Keratinocyte (primary cell): ENCODE results near the gene DNAJC8. TPM values are rescaled to one million over a fixed set of nuclear protein-coding genes. Genes with fewer than 3 reads are reported as not detected.

ENCODE experiments used
- DNase-seq: peaks from one replicate; pipeline ENCODE4 v3.0.0-alpha.2; 2011; ENCODE audit warnings: low read depth, missing footprints, low spot score
- FAIRE-seq: peaks from 2 replicates; lab custom pipeline; 2011; peaks lifted over from hg19 to GRCh38; lab: Jason Lieb, UNC
- H2AFZ ChIP-seq: 2 replicates; pipeline ENCODE4 v1.6.0; 2012; ENCODE audit warnings: low read length, control low read depth, inconsistent platforms; ENCODE audit not compliant: control insufficient read depth
- H3K27ac ChIP-seq: 2 replicates; pipeline ENCODE4 v1.5.1; 2011; ENCODE audit warnings: low read length; ENCODE audit not compliant: control insufficient read depth, insufficient read depth
- H3K27me3 ChIP-seq: 3 replicates; pipeline ENCODE4 v1.6.0; 2011; ENCODE audit warnings: low read length; ENCODE audit not compliant: control insufficient read depth, insufficient read depth; ENCODE audit errors: extremely low read depth
- H3K36me3 ChIP-seq, 2 experiments: 2 replicates in 1 of 2; 3 replicates in 1 of 2; pipeline ENCODE4 v1.5.1; 2011; ENCODE audit warnings: low read length in 2 of 2, mild to moderate bottlenecking in 1 of 2; ENCODE audit not compliant: control insufficient read depth in 2 of 2, insufficient read depth in 2 of 2; ENCODE audit errors: extremely low read depth in 1 of 2
- H3K4me1 ChIP-seq: 3 replicates; pipeline ENCODE4 v1.5.1; 2011; ENCODE audit warnings: low read length; ENCODE audit not compliant: control insufficient read depth, insufficient read depth; ENCODE audit errors: extremely low read depth
- H3K4me2 ChIP-seq: 3 replicates; pipeline ENCODE4 v1.6.0; 2011; ENCODE audit warnings: low read depth, low read length; ENCODE audit not compliant: control insufficient read depth, insufficient read depth; ENCODE audit errors: extremely low read depth
- H3K4me3 ChIP-seq, 3 experiments: fragments of 200-600 bp in 1 of 3; sonication (generic) in 1 of 3; 2 replicates in 2 of 3; 3 replicates in 1 of 3; pipeline ENCODE4 v1.5.1; 2011 to 2016; ENCODE audit warnings: low read length in 3 of 3, mild to moderate bottlenecking in 3 of 3, control low read depth in 2 of 3, inconsistent platforms in 1 of 3, low read depth in 1 of 3, mixed read lengths in 1 of 3, mixed run types in 1 of 3, moderate library complexity in 1 of 3; ENCODE audit not compliant: control insufficient read depth in 2 of 3, insufficient read depth in 2 of 3; ENCODE audit errors: extremely low read depth in 1 of 3
- H3K79me2 ChIP-seq: 2 replicates; pipeline ENCODE4 v1.6.0; 2012; ENCODE audit warnings: low read length; ENCODE audit not compliant: control insufficient read depth, insufficient read depth
- H3K9ac ChIP-seq: 3 replicates; pipeline ENCODE4 v1.6.0; 2011; ENCODE audit warnings: low read length; ENCODE audit not compliant: control insufficient read depth, insufficient read depth; ENCODE audit errors: extremely low read depth
- H3K9me1 ChIP-seq: 3 replicates; pipeline ENCODE4 v1.6.0; 2011; ENCODE audit warnings: low read length; ENCODE audit not compliant: control insufficient read depth, insufficient read depth; ENCODE audit errors: extremely low read depth
- H3K9me3 ChIP-seq: 2 replicates; pipeline ENCODE4 v1.5.1; 2012; ENCODE audit warnings: low read depth, low read length; ENCODE audit not compliant: control insufficient read depth
- H4K20me1 ChIP-seq: 3 replicates; pipeline ENCODE4 v1.6.0; 2011; ENCODE audit warnings: low read length; ENCODE audit not compliant: control insufficient read depth, insufficient read depth; ENCODE audit errors: extremely low read depth
- CTCF ChIP-seq, 3 experiments: IDR thresholded peaks in 1 of 3; conservative IDR thresholded peaks in 1 of 3; optimal IDR thresholded peaks in 1 of 3; 2 replicates in 2 of 3; 3 replicates in 1 of 3; pipeline versions ENCODE3 to v1.5.1; 2011; ENCODE audit warnings: low read length in 3 of 3, mild to moderate bottlenecking in 3 of 3, moderate library complexity in 2 of 3, control low read depth in 1 of 3, inconsistent platforms in 1 of 3; ENCODE audit not compliant: insufficient read depth in 2 of 3; ENCODE audit errors: extremely low read depth in 1 of 3
- EZH2 ChIP-seq: IDR thresholded peaks from one replicate; pipeline ENCODE4 v1.6.1; 2012; ENCODE audit warnings: inconsistent platforms, mild to moderate bottlenecking, low read length, moderate library complexity
- dilution Hi-C: fragments of 300-500 bp; cut with MboI; formaldehyde crosslinking; loops from one replicate; pipeline ENCODE4 v1.7.0; 2020; ENCODE audit warnings: low sequenced_read_pairs; ENCODE audit not compliant: extremely low pct_ligation_motif_present
- polyA plus RNA-seq, 5 experiments: library from polyadenylated mRNA; depleted of rRNA in 3 of 5; stranded (reverse) in 3 of 5; stranded (forward) in 1 of 5; unstranded in 1 of 5; fragments of >200 nt; gene quantifications; 1 replicate in 1 of 5; 2 replicates in 3 of 5; 3 replicates in 1 of 5; pipeline versions ENCODE4 v1.2.1 to v1.2.3, GENCODE V29; 2011 to 2012; ENCODE audit warnings: missing spikeins in 2 of 5, low read depth in 1 of 5, low replicate concordance in 1 of 5

DNAJC8 gene
- polyA plus RNA-seq, 1 donor (not counting 4 experiments of a cell fraction or from before 2014, with no cell fraction given): 104 TPM

- Histone ChIP-seq H3K36me3 (peaks cover 29 to 62% of the 10 kb centered on the region in 2 experiments), H3K4me2 (no peak overlapping the region), H3K9ac (no peak overlapping the region), H3K27me3 (no peaks in the 10 kb centered on the region), H3K9me1 (peaks cover 3% of the 10 kb centered on the region), H3K4me3 (no peak overlapping the region), H2AFZ (no peak overlapping the region), H3K79me2 (peaks cover 59% of the 10 kb centered on the region), H3K27ac (no peak overlapping the region), H3K4me1 (no peaks in the 10 kb centered on the region), H4K20me1 (peaks cover 41% of the 10 kb centered on the region), H3K9me3 (no peaks in the 10 kb centered on the region)
- TF ChIP-seq CTCF (optimal IDR thresholded peaks at IDR 0.05 in 1 of 3, IDR thresholded peaks at IDR 0.05 in 1 of 3, conservative IDR thresholded peaks at IDR 0.05 in 1 of 3; ENCODE audit: extremely low read depth in 1 of 3, insufficient read depth in 2 of 3, low read length in 3 of 3) (no peak), EZH2 (no peak)
- no peak for FAIRE-seq
- no peak for DNase-seq
- dilution Hi-C loops: no loop called here
Measured at GRCh38 chr1:28269529-28269928, 36.7 kb upstream of the DNAJC8 start.

- Histone ChIP-seq H3K9ac (no peak overlapping the region), H3K36me3 (peaks cover 16 to 53% of the 10 kb centered on the region in 2 experiments), H3K9me3 (no peaks in the 10 kb centered on the region), H3K27me3 (no peaks in the 10 kb centered on the region), H4K20me1 (peaks cover 50% of the 10 kb centered on the region), H3K4me1 (peaks cover 8% of the 10 kb centered on the region), H3K4me3 (no peak overlapping the region), H3K9me1 (peaks cover 10% of the 10 kb centered on the region), H2AFZ (no peak overlapping the region), H3K4me2 (no peak overlapping the region), H3K79me2 (peaks cover 74% of the 10 kb centered on the region), H3K27ac (no peak overlapping the region)
- DNase-seq: no peak
- TF ChIP-seq EZH2 (no peak), CTCF (optimal IDR thresholded peaks at IDR 0.05 in 1 of 3, IDR thresholded peaks at IDR 0.05 in 1 of 3, conservative IDR thresholded peaks at IDR 0.05 in 1 of 3; ENCODE audit: extremely low read depth in 1 of 3, insufficient read depth in 2 of 3, low read length in 3 of 3) (no peak)
- no peak for FAIRE-seq
- dilution Hi-C loops: no loop called here
Measured at GRCh38 chr1:28267633-28268032, 34.8 kb upstream of the DNAJC8 start.
